NCI-H1436 (cell line): ENCODE data around the gene PPP1R9B.

Experiments
- DNase-seq: peaks from one replicate; lab custom pipeline; 2025; lab: John Stamatoyannopoulos, UW

Gene PPP1R9B

GRCh38 chr17:50103941-50104340 lies 46.5 kb downstream of the PPP1R9B start:
- no peak for DNase-seq

- DNase-seq: no peak
These were observed 47.2 kb downstream of the PPP1R9B start for GRCh38 chr17:50103252-50103651.

DNA sequence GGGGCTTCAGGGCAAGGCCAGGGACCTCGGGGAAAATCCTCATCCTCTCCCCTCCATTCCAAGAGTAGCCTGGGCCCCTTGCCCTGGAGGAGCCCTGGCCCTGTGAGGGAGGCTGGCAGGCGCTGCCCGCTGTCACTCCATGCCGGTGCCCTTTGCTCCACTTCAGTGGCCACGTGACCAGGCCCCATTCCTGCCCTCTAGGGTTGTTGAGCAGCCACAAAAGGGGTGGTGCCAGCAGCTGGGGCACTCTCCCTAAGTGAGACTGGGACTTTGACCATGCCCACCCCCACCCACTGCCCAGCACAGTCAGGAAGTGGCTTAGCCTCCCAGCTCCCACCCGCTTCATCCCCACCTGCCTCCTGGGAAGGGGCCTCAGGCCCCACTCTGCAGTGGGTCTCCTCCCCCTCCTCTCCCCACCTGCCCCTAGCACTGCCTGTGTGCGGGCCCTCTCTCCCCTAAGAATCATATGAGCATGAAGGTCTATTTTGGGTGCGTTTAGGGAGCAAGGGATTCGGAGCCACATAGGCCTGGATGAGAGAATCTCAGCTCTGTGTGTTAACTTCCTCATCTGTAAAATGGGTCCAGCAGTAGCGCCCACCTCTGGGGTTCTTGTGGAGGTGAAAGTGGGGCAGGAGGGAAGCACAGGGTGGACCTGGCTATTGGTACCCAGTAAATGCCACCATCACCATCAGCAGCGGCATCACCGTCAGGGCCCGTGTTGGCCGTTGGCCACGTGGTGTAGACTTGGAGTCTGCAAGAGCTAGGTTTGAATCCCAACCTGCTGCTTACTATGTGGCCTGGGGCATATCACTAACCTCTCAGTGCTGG lies 48.1 kb downstream of the PPP1R9B start:
- no peak for DNase-seq

GRCh38 chr17:50101346-50102163 lies 48.9 kb downstream of the PPP1R9B start:
- no peak for DNase-seq

- DNase-seq: no peak
These were observed 49.5 kb downstream of the PPP1R9B start for GRCh38 chr17:50100921-50101345.

- DNase-seq: no peak
These were observed 50.0 kb downstream of the PPP1R9B start for GRCh38 chr17:50100480-50100883.

GRCh38 chr17:50099003-50099402 lies 51.5 kb downstream of the PPP1R9B start:
- no peak for DNase-seq

GRCh38 chr17:50098583-50098982 lies 51.9 kb downstream of the PPP1R9B start:
- DNase-seq: no peak

DNA sequence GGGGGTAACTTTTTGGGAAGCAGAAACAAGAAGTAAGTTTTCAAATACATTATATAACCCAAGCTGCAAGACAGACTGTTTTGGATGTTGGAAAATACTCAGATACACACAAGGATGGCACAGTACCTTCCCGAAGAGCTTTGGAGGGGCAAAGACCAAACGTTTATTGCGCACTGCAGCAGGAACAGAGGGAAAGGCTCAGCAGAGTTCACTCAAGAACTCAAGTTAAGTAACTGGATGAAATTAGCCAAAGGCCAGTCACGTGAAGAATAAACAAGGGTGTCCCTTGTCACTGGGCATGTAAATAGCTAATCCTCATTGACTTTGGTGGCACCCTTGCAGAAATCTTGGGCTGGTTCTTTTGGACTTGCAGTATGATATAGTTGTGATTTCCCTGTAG lies 52.6 kb downstream of the PPP1R9B start:
- no peak for DNase-seq

DNA sequence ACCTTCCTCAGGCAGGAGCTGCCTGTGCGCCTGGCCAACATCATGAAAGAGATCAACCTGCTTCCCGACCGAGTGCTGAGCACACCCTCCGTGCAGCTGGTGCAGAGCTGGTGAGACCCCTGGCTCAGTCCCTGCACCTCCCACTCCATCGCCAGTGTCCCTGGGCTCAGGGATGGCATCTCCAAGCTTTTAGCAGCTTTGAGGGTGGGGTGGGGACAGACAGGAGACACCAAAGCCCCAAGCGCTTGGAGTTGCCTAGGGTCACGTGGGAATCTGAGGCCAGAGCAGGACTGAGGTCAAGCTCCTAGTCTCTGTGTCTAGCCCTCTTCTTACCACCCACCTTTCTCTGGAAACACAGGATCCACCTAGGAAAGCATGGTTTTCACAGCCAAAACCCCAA lies 53.0 kb downstream of the PPP1R9B start:
- DNase-seq: no peak

GRCh38 chr17:50096758-50097157 lies 53.7 kb downstream of the PPP1R9B start:
- no peak for DNase-seq

- no peak for DNase-seq
These were observed 54.4 kb downstream of the PPP1R9B start for GRCh38 chr17:50096092-50096491.

DNA sequence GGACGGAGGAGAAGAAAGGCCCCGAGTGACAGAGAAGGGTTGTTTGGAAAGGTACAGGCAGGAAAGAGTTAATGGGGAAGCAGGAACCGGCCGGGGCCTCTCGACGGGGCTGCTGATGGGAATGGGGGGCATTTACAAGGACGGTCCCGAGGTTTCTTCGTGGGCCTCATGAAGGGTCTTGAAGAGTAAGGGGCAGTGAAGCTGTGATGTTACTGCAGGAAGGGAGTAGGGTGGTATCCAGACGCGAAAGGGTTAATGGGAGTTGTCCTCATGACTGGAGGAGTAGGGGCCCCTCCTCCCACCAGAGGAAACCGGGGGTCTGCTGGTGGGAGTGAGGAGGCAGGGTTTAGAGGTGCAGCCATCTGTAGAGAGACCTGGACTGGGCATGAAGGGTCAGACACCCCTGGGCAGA lies 54.8 kb downstream of the PPP1R9B start:
- DNase-seq: no peak

GRCh38 chr17:50094753-50095619 lies 55.5 kb downstream of the PPP1R9B start, which contains the start of gene PDK2:
Gene PDK2 (plus strand): TSS chr17:50095351. CDS start chr17:50095436, 85 bp downstream.
- peak; percentile 98 for DNase-seq

DNA sequence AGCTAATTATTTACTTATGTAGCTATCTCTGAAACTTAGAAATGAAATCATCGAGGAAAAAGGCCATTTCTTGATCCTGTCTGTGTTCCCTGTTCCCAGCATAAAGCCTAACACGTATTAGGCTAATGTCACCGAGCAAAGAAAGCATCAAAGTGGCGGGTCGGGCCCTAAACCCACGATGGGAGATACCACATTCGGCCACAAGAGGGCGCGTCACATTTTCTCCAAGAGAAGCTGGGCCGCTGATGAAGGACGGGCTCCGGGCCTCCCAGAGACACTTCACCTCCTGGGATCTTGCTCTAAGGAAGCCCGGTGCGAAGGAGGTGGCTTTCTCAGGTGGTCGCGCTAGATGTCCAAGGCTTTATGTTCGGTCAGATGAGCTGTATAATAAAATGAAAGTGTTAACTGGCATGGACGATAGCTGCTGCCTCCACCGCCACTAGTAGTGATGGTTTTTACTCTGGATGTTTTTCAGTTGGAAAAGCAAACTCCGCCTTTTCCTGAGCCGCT lies 56.2 kb downstream of the PPP1R9B start:
- peak; percentile 89 for DNase-seq

- no peak for DNase-seq
These were observed 56.7 kb downstream of the PPP1R9B start for GRCh38 chr17:50093807-50094206.

GRCh38 chr17:50093246-50093645 lies 57.2 kb downstream of the PPP1R9B start:
- no peak for DNase-seq

- no peak for DNase-seq
These were observed 58.6 kb downstream of the PPP1R9B start for GRCh38 chr17:50091918-50092285.

- DNase-seq: no peak
These were observed 59.2 kb downstream of the PPP1R9B start for GRCh38 chr17:50090971-50091917.

- DNase-seq: no peak
These were observed 60.4 kb downstream of the PPP1R9B start for GRCh38 chr17:50090071-50090470.
